NCI-H2171 treated with DMSO at 0.1 percent for 48 hours (cell line): ENCODE measurements around the gene CKB.
A peak's percentile ranks its signal among the peaks of the same experiment; 100 is the strongest.

Source experiments
- DNase-seq: peaks from one replicate; lab custom pipeline; 2025; lab: John Stamatoyannopoulos, UW

CKB gene

DNA sequence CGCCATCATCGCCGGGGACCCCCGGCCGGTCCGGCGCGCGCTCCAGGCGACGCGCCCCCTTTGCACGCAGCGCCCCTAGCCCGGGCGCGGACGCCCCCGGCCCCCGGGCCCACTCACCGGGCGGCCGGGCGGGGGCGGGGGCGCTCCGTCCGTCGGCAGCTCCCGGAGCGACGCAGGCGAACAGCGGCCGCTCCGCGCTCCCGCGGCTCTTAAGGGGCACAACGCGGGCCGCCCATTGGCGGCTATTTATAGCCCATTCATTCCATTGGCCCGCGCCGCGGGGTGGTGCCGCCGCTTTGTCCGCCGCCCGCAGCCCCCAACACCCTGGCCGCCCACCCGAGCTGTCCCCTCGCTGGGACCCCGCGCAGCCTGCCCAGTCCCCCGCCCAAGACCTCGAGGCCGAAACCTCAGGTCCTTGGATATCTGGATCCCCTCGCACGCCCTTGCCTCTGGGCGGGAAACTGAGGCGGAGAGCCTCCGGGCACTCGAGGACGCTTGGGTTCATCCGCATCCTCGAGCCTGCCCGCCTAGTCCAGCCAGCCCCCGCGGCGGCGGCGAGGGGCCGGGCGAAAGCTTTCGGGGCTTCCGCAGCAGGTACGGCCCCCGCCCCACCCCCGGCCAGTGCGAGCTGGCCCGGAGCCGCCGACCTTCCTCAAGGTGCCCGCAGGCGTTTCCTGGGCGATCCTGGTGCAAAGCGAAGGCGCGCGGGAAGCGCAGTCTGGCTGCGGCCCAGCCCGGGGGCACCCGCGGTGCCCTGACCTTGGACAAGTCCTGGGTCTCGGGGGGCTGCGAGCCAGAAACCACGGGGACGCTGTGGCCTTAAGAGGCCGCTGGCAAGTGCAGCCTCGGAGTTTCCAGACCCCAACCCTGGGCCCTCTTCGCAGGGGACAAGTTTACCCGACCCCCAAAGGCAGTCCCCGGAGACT, at the start of gene CKB:
Gene CKB (minus strand): TSS at position 182 of the 926 bp plus-strand sequence. CDS start 337 bp downstream, outside the sequence.
- DNase-seq, result peak; percentile 78

DNA sequence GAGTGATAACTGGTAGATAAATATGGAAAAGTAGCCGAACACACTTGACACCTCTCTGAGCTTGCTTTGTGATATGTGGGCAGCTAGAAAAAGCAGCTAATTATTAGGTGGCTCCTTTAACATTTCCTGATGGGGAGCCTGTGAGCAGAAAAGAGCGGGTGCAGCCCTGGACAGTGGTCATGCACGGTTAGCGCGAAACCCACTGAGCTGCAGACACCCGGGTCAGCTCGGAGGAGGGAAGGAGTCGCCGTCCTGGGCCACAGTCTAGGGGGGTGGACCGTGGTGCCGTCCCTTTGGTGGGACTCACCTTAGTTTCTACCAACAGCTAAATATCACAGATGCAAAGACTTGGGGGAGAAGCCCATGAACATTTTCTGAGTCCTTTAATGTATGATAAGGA, 46.8 kb upstream of the CKB start:
- DNase-seq, result no peak

DNA sequence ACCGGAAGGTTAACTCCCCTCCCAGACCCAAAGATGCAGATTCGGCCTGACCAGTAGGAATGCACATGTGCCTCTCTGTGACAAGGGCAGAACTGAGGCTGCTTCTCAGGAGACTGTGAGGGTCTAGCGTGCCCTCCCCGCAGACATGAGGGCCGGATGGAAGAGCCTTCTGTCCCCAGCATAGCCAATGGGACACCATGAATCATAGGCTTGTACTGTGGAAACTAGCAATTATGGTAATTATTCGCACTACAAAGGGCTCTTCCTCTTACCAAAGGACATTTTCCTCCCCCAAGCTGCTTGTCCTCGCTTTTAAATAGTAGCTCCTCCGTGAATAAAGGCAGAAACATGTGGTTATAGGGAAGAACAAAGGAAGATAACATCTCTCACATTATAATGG, 46.3 kb upstream of the CKB start:
- DNase-seq, result no peak

DNA sequence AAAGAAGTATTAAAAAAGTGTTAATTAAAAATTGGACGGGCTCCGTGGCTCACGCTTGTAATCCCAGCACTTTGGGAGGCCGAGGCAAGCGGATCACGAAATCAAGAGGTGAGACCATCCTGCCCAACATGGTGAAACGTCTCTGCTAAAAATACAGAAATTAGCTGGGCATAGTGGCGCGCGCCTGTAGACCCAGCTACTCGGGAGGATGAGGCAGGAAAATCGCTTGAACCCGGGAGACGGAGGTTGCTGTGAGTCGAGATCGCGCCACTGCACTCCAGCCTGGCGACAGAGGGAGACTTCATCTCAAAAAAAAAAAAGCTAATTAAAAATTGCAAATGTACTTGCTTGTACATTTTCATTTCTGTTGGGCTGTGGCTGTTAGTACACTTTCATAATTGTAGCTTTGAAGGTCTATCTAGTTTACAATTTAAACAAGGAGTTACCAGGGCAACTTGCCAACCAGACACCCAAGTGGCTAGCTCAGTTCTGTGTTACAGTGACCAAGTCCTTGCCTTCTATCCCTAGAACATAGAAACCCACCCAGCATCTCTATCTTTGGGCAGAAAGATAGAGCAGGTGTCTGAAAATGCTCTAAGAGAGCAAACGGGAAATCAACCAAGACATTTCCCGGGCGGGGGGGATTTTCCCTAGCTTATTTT, 41.3 kb upstream of the CKB start:
- no peak for DNase-seq

DNA sequence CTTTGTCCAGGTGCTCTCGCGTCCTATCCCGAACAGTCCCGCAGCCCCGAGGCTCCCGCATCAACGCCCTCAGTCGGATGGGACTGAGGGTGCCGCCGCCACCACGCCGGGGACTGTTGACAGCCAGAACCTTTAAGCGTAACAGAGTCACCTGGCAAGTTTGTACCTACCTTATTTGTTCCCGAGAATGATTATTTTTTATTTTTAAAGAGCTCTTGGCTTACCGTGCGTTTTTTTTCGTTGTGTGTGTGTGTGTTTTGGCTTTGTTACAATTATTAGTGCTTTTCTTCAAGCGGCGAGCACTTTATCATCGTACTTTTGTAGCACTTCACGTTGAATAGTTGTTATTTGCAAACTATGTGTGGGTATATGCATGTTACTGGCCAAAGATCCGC, 40.6 kb upstream of the CKB start:
- no peak for DNase-seq

DNA sequence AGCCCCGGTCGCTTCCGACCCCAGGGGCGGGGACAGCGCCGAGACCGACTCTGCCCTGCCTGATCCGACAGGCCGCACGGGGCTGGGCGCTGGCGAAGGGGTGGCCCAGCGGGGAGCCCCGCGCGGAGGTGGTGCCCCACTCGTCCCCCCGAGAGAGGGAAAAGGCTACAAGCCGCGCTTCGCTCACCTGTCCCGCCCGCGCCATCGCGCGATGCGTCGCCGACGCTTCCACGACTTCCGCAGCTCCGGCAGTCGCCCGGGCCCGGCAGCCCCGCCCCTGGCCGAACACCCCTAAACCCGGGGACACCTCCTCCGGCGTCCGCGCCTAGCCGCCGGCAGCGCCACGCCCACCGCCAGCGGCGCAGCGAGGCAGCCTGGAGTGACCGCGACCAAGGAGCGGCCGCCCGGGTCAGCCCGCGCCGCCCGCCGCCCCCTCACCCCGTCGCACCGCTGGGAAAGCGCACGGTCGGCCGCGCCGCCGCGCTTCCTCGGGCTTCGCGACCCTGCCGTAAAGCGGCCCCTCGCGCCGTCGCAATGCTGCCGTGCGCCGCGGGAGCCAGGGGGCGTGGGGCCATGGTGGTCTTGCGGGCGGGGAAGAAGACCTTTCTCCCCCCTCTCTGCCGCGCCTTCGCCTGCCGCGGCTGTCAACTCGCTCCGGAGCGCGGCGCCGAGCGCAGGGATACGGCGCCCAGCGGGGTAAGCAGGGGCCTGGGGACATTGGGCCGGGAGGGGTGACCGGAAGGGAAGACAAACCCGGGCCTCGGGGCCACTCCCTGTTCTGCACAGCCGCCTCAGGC, 40.0 kb upstream of the CKB start, which contains the start of the genes BAG5 and COA8:
Gene BAG5 (minus strand): TSS at position 229 of the 797 bp plus-strand sequence. CDS start 1,493 bp downstream, outside the sequence.
Gene COA8 (plus strand): TSS at position 532 of the 797 bp plus-strand sequence. CDS start 42 bp downstream, at position 574.
- DNase-seq, result peak; percentile 87

DNA sequence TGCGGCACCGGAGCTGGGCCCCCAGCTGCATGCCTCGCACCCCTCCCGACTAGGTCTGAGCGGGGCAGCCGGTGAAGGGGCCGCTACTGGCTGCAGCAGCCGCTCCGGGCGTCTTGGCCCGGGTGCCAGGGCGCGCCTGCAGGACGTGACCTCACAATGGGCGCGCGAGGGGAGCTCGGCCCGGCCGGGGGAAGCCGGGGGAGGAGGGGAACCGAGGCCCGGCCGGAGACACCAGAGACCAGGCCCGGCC, 39.5 kb upstream of the CKB start:
- DNase-seq, result no peak

DNA sequence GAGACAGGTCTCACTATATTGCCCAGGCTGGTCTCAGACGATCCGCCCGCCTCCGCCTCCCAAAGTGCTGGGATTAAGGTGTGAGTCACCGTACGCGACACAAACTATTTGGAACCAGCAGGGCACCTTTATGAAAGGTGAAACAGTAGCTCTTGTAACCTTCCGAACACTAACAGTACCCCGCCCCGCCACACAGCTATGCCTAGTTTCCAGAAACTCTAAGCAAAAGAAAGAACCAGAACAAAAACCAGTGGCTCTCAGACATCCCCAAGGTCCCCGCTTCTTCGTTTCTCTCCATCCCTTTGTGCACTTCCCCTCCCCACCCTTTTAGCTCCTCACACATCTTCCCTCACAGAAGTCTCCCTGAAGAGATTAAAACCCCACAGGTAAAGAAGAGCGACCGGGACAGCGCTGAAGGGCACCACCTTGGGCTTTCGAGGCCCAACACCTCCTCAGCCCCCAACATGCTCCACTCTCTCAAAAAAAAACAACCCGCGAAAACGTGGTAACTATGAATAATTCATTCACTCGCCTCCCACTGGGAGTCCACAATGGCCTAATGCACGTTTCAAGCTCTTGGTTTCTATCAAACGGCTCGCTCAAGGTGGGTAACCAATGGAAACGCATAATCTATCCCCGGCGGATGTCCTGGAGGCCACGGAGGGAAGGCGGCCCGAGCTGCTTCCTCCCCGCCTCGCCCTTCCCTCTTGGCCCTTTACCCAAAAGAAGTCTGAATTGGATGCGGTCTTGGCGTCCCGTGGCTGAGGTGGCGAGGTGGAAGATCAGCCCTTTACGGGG, 39.0 kb upstream of the CKB start:
- DNase-seq, result no peak

DNA sequence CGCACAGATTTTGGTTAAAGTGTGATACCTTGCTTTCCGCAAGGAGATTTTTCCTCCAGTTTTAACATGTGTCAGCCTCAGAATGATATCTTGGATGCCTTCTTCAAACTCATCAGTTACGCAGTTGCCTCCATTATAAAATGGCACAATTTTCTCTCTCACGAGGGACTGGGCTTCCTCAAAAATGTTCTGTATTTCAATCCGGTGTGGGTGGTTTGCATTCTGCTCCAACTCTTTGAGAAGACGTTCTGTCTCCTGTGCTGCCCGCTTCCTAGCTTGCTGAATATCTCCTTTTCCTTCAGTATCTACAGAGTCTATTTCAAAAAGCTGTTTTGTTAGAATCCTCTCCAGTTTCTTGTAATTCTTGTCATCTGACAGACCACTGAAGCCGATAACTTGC, 38.1 kb upstream of the CKB start:
- DNase-seq, result no peak

DNA sequence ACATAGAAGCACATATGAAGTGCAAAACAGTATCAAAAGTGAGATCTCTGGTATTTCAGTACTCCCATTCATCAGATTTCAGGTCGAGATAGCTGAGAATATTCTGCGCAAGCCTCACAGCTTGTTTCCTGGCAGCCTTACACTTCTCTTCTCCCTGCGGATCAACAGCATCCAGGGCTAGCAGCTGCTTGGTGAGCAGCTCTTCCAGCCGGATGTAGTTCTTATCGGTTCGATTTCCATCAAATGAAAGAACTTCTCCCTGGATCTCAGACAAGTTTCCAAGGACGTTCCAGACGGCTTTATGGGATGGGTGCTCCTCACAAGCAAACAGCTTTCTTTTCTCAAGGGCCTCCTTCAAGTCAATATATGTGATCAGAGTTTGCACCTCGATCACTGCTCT, 37.1 kb upstream of the CKB start:
- no peak for DNase-seq

DNA sequence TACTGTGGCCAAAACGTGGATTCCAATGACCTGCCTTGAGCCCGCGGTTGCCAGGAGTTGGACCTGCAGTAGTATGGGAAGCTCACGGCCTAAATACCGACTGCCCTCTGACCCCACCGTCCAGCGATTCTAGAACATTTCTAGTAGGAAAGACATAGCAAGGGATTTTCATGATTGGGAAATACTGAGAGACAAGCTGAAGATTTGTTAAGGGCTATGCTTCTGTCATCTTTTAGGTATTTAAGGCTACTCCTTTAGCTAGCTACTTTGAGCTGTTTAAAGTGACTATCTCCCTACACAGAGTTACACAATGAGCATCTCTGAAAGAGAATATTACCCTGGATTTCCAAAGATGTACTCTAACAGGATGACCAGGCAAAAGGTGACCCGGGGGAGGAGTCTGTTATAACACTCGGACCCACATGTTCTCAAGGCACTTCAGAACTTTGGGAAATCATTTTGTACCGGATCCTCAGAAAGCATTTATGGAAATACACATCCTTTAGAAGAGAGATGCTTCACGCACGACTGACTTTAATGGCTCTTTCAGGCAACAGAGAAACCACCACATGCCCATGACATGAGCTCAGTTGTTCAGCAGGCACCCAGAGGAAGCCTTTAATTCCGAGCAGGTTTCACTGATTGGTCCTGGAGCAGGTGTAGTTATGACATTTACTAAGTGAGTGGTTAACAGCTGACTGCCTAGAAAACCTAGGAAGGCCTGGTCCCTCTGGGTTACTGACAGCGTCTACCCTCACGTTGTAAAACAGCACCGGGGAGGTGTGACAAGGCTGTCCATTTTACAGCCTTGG, 35.6 kb upstream of the CKB start:
- DNase-seq, result no peak

DNA sequence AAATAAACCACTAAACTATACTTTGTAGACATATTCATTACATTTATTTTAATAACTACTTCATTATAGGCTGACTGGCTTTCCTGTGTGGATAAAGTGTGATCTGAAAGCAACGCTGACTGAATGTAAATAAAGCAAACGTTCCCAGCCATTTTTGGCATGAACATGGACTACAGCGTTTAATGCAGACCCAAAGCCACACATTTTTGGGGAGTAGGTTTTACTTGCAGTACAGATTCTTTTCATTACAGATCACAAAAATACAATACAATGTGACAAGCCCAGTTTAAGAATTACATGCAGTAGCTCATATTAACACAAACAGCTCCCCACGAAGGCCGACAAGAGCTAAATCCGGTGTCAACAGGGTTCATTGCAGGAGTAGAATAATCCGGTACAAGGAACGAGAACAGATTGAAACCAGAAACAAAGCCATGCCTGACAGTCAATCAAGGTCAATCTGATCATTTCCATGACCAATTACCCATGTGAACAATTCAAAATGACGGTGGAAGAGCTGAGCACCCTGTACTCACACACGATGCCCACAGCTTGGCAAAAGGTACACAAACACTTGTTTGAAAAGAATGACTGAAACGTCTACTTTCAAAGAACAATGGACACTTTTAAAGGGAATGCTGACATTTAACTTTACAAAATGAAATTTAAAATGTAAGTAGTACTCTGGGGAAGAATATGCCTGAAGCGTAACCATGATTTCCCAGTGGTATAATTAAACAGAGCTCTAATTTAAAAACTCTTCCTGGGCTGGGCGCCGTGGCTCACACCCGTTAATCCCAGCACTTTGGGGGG, 34.5 kb upstream of the CKB start:
- no peak for DNase-seq

DNA sequence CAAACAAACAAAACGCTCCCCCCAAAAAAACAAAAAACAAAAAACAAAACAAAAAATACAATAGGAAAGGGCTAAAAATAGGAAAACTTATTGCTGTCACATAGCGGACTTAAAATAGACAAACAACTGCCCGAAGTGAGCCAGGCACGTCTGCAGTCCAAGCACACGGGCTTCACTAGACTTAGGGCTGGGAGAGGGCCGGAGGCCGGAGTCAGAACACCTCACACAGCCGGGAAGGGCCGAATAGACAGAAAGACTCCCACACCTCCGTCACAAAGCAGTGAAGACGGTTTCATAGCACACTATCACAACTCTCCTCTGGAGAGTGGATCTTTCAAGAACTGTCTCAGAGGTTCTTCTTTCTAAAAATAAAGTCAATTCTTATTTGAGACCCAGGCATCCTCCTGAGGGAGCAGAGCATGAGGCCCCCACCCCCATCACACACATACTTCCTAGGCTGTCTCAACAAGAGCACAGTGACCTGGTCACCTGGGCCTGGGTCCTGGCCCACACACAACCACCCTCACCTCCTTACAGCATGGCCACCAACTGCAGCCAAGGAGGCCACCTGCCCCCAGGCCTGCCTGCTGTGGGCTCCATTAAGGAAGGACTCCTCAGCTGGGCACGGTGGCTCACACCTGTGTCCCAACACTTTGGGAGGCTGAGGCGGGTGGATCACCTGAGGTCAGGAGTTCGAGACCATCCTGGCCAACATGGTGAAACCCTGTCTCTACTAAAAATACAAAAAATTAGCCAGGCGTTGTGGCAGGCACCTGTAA, 33.1 kb upstream of the CKB start:
- no peak for DNase-seq

DNA sequence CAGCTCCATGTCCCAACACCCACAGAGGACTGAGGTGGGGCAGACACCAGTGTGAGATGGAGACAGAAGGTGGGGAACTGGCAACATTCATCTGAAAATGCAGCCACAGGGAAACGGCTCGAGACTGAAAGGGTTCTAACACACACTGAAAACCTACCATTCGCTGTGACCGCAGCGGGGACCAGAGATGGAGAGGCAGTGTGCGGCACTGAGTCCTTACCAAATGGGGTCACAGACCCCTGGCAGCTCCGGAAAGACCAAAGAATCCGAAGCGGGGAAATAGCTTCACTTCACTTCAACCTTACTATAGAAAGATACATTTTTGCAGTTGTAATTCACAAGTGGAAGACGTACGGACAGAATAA, 30.2 kb upstream of the CKB start:
- no peak for DNase-seq

DNA sequence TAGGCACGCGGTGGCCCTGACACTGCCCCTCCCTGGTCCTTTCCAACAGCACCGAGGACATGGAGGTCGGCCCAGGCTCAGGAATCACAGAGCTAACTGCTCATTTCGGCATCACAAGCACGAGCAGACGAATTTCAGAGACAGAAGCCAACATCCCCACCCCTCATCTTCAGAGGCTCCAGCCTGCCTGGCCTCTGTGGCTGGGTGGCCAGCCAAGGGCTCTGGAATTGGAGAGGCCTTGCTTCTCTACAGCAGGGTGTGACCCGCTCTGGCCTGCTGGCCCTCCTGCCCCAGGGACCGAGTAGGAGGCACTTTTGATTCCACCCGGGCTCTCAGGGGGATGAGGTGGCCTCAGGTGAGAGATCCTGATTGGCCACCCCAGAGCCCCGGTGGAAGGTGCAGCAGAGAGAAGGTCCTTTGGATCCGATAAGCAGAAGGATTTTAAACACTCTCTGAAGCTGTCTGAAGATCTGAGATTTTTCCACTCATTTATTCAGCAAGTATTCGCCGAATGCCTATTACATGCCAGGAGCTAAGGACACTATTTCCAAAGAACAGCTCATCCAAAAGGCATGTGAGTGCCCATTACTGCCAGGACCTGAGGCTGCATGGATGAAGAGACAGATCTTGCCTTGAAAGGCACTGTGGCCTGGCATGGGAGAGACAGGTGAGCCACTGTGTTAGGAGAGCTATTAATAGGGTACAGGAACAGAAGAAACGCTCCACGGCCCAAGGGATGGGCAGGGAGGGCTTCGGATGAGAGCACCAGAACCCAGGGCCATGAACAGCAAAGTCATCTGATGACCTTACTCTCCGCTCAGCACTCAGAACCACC, 29.6 kb upstream of the CKB start:
- DNase-seq, result no peak

DNA sequence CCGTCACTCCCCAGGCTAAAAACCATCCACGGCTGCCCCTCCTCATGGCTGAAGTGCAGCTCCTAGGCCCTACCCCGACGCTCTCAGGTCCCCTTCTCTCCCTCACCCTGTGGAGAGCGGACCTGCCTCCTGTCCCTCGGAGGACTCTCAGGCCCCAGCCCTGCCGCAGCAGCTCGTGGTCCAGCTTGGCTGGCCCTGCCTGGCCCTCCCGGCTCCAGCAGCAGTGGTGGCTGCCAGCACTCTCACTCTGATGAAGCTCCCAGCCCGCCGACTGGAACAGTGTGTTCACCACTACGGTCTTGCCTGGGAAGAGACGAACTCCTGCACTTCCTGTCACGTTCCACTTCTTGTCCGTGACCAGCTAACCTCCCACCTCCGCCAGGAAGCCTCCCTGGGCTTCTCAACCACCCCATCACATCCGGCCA, 28.7 kb upstream of the CKB start:
- no peak for DNase-seq

DNA sequence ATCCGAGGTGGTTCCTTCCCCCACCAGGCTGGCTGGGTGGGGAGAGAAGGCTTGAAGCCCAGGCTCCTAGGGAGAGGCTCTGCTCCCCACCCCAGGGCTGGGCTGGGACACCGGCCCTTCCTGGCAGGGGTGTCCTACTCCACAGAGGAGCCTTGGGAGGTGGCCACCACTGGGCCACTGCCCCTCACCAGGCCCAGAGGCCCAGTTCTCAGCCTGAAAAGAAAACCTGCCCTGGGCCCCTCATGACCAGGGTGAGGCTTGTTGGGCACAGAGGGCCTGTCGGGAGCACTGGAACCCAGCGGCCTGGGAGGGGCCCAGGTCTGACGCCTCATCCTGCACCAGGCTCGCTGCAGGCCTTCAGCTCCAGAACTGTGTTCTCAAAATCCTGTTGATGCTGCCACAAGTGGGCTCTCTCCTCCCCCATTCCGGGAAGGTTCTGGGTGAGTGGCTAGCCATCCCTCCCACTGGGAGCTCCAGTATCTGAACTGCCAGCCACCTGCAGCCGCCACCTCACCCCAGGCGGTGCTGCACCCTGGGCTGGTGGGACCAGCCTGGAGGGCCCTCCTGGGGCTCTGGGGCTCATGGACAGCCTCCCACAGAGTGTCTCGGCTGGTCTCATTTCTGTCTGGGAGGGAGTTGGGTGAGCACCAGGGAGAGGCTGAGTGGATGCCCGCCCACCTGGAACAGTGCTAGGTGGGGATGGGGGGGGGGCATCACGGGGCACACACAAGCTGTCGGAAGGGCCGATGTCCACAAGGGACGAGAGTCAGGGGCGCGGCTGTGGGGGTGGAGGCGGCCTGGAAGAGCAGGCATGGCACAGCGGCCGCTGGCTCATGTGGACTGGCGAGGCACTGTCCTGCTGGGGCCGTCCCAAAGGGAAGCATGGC, 28.1 kb upstream of the CKB start:
- no peak for DNase-seq
